GM12801 (cell line): ENCODE results near the gene KSR1.

Experiments used
- TF ChIP-seq, protein P1 (sequence below): IDR thresholded peaks from one replicate; pipeline ENCODE4 v1.5.1; 2011; ENCODE audit warnings: control low read depth; ENCODE audit not compliant: insufficient read length; ENCODE audit errors: extremely low read depth

Gene KSR1

DNA sequence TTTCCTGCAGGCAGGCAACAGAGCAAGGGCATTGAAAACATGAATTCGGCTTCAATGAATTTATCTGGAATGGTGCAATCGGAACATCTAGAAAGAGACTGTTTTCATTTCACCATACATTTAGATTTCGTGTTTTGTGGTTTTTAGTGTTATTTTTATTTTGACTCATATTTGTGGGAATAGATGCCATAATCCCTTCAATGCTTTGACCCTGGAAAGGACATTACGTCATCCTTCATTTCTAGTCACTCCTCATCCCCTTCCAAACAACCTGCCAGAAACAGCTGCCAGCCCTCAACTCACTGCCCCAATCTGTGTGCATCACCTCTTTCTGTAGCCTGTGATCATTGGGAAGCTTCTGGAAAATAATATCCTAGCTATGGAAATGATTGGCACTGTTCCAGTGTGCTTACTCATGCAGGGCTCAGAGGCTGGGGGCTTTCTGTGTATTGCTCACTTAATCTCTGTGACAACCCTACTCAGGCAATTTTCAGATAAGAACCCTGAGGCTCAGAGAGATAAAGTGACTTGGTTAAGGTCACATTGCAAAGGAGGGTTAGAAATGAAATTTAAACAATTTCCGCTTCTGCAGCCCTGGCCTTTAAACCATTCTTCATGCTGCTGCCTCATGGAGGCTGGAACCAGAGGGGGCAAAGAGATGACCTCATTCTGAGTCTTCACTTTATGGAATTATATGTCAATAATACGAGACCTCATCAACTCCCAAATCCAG, 9.5 kb upstream of the KSR1 start:
- TF ChIP-seq, protein P1, sequence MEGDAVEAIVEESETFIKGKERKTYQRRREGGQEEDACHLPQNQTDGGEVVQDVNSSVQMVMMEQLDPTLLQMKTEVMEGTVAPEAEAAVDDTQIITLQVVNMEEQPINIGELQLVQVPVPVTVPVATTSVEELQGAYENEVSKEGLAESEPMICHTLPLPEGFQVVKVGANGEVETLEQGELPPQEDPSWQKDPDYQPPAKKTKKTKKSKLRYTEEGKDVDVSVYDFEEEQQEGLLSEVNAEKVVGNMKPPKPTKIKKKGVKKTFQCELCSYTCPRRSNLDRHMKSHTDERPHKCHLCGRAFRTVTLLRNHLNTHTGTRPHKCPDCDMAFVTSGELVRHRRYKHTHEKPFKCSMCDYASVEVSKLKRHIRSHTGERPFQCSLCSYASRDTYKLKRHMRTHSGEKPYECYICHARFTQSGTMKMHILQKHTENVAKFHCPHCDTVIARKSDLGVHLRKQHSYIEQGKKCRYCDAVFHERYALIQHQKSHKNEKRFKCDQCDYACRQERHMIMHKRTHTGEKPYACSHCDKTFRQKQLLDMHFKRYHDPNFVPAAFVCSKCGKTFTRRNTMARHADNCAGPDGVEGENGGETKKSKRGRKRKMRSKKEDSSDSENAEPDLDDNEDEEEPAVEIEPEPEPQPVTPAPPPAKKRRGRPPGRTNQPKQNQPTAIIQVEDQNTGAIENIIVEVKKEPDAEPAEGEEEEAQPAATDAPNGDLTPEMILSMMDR = no peak

DNA sequence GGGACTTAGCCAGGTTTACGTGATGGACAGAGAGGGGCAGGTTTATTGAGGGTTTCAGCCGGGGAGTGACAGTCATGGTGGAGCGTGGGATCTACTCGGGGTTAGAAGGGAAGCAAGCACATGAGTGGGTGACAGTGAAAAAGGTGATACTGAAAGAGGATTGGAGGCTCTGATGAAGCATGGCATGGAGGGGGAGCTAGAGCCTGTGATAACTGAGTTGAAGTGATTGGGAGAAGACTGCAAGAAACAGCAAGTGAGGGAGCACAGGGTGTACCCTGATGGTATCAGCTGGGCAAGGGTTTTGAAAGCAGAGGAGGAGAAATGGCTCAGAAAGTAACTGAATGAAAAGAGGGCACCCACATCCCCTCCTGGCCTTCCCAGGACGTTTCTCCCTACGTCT, 6.7 kb upstream of the KSR1 start:
- TF ChIP-seq, protein P1 = no peak

DNA sequence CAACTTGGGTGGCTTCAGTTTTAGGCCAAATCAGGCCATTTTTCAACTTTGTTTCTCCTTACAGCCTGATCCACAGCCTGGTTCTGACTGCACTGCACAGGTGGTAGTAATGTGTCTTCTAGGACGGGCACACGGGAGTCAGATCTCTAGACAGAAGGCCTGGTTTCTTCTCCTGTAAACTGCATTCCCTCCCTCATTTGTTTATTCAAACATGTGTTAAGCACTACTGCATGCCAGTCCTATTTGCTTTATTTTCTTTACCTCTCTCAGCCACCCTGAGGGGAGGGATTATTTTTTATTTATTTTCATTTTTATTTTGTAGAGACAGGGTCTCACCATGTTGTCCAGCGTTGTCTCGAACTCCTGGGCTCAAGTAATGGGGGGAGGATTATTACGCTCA, 6.3 kb upstream of the KSR1 start:
- TF ChIP-seq, protein P1 = no peak

DNA sequence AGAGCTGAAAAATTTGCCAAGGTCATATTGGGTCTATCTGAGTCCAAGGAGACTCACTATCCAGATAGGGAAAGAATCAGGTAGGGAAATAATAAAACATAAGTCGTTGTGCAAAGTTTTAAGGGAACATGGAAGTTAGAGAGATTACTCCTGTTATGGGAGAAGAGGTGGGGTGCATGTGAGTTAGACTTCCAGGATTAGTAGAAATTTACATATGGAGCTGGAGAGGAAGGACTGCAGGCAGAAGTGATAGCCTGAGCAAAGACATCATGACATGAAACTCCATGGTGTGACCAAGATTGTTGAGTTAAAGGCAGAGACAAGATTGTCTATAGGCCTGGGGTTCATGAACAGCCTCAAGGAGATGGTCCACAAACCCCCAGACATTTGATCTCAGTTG, 5.8 kb upstream of the KSR1 start:
- TF ChIP-seq, protein P1 = no peak

- TF ChIP-seq, protein P1 = no peak
These were observed 4.3 kb upstream of the KSR1 start for GRCh38 chr17:27451906-27452305.

GRCh38 chr17:27452828-27453227, 3.4 kb upstream of the KSR1 start:
- TF ChIP-seq, protein P1 = no peak

DNA sequence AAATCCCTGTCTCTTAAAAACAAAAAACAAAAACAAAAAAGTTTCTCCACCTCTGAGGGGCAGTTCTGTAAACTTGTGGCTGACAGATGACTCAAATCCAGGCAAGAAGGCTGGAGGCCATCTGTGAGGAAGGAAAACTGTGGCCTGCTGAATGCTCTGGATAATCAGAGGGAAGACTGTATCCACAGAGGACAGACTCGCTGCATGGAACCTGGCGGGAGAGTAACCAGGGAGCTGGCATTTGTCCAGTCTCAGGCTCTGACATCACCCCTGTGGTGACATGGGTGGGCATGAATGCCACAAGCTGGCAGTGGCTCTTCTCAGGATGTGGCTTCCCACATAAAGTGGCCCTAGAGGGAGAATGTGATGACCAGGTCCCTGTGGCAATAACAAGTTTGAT, 2.8 kb upstream of the KSR1 start:
- TF ChIP-seq, protein P1 = no peak
